ENCODE data around the gene ABCA7. TPM values are rescaled to one million over a fixed set of nuclear protein-coding genes. Genes with fewer than 3 reads are reported as not detected.

The ABCA7 gene, protein sequence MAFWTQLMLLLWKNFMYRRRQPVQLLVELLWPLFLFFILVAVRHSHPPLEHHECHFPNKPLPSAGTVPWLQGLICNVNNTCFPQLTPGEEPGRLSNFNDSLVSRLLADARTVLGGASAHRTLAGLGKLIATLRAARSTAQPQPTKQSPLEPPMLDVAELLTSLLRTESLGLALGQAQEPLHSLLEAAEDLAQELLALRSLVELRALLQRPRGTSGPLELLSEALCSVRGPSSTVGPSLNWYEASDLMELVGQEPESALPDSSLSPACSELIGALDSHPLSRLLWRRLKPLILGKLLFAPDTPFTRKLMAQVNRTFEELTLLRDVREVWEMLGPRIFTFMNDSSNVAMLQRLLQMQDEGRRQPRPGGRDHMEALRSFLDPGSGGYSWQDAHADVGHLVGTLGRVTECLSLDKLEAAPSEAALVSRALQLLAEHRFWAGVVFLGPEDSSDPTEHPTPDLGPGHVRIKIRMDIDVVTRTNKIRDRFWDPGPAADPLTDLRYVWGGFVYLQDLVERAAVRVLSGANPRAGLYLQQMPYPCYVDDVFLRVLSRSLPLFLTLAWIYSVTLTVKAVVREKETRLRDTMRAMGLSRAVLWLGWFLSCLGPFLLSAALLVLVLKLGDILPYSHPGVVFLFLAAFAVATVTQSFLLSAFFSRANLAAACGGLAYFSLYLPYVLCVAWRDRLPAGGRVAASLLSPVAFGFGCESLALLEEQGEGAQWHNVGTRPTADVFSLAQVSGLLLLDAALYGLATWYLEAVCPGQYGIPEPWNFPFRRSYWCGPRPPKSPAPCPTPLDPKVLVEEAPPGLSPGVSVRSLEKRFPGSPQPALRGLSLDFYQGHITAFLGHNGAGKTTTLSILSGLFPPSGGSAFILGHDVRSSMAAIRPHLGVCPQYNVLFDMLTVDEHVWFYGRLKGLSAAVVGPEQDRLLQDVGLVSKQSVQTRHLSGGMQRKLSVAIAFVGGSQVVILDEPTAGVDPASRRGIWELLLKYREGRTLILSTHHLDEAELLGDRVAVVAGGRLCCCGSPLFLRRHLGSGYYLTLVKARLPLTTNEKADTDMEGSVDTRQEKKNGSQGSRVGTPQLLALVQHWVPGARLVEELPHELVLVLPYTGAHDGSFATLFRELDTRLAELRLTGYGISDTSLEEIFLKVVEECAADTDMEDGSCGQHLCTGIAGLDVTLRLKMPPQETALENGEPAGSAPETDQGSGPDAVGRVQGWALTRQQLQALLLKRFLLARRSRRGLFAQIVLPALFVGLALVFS (N-terminal part only)
- total RNA-seq = 11.8 and 13.3 TPM in 2 replicates

DNA sequence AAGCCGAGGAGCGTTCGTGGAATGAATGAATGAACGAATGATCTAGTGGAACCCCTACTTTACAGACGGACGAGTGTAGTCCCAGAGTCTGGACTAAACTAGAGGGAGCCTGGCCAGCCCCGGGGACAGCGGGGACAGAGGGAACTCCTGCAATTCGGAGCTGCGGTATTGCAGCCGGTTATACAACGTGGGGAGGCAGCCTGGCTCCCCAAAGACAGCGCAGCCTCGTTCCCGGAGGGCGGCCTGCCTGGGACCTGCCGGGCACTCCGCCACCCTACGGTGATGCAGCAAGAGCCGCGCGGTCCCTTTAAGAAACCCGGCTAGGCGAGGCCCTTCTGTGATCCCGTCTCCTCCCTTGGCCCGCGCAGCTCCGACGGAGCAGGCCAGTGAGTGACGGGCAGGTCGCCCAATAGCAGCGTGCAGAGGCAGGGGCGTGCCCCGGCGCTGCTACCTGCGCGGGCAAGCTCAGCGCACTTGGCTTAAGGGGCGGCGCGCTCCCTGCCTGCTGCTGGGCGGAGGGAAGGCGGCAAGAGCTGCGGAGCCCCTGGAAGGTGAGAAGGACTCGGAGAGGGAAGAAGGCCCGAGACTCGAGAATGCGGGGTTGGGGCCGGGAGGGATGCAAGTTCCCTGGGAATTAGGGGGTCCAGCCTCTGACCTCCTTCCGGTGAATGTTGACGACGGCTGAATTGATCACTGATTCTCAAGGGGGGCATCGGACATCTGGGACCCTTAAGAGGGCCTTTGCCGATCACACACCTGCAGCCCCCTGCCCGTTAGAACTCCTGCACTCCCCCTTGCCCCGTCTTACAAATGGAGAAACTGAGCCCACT is at the start of gene ABCA7:
Gene ABCA7 (plus strand): TSS at position 462 of the 830 bp plus-strand sequence. CDS start 1,255 bp downstream, outside the sequence.
- peak; percentile 68 for DNase-seq (ENCODE audit: extremely low read depth, low read depth, low spot score)

DNA sequence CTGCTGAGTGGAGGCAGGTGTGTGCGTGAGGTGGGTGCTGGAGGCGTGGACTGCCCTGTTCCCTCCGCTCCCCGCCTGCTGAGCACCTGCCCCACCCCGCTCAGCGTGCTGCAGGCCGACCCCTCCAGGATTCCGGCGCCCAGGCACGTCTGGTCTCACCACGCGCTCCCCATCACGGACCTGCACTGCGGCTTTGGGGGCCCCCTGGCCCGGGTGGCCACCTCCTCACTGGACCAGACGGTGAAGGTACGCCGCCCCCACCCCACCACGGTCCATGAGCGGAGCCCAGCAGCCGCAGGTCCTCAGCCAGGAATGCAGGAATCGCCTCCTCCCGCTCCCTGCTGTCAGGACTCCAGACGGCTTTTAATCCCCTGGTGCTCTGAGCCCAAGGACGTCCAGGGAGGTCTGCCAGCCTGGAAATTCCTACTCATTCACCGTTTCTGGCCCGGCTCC is 49.8 kb upstream of the ABCA7 start:
- no peak for DNase-seq (ENCODE audit: extremely low read depth, low read depth, low spot score)

DNA sequence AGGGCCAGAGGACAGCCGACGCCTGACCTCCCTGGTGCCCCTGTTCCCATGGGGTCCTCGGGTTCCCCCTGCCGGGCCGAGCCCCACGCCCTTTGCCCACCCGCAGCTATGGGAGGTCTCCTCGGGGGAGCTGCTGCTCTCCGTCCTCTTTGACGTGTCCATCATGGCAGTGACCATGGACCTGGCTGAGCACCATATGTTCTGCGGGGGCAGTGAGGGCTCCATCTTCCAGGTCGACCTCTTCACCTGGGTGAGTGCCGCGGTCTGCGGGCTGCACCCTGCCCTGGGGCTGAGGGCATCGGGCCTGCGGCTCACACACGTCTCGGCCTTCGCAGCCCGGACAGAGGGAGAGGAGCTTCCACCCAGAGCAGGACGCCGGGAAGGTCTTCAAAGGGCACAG is 49.2 kb upstream of the ABCA7 start:
- DNase-seq (ENCODE audit: extremely low read depth, low read depth, low spot score) = no peak

DNA sequence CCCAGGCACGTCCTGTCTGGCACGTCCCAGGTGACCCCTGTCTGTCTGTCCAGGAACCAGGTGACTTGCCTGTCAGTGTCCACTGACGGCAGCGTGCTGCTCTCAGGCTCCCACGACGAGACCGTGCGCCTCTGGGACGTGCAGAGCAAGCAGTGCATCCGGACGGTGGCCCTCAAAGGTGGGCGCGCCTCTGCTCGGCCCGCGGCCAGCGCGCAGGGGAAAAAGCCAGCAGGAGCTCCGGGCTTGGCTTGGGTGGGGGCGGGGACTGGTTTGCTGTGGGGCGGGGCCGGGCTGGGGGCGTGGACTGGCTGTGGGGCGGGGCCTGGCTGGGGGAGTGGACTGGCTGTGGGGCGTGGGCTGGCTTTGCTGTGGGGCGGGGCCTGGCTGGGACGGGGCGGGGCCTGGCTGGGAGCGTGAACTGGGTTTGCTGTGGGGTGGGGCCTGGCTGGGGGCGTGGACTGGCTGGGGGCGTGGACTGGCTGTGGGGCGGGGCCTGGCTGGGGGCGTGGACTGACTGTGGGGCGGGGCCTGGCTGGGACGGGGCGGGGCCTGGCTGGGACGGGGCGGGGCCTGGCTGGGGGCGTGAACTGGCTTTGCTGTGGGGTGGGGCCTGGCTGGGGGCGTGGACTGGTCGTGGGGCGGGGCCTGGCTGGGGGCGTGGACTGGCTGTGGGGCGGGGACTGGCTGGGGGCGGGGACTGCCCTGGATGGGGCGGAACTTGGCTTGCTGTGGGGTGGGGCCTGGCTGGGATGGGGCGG is 48.6 kb upstream of the ABCA7 start:
- no peak for DNase-seq (ENCODE audit: extremely low read depth, low read depth, low spot score)

DNA sequence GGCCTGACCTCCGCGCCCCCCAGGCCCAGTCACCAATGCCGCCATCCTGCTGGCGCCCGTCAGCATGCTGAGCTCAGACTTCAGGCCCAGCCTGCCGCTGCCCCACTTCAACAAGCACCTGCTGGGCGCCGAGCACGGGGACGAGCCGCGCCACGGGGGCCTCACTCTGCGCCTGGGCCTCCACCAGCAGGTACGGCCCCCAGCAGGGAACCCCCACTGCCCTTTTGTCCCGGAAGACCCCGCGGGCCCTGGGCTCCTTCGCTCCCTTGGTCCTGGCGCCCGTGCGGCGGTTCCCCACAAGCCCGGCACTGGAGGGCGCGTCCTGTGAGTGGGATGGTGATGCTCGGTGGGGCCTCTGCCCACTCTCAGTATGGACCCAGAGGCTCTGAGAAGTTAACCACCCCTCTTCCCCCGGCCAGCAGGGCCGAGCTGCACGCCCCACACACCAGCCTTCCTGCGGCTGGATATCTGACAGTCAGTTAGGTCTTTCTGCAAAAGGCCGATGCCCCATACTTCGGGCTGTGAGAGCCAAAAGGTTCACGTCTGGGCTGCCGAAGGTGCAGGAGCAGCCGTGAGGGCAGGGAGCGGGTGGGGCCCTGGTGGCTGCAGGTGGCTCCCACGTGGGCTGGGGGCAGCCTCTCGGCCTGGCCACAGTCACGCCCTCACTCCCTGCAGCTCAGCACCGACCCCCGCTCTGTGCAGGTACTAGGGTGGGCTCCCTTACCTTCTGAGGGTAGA is 47.8 kb upstream of the ABCA7 start:
- DNase-seq (ENCODE audit: extremely low read depth, low read depth, low spot score) = no peak

DNA sequence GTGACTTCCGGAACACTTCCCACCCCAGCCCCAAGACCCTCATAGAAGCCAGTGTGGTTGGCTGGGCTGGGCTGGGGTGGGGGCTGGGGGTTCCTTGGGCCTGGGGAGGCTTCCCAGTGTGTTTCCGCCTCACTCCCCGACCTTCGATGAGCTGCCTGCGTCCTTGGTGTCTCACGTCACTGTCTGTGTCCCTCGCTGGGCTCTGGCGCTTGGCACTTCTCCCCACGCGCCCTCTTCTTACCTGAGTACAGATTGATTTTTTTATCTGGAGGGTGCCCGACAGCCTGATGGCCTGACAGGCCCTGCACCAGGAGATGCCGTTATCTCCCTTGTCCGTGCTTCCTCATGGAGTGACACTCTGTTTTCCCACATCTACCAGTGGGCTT is 47.2 kb upstream of the ABCA7 start:
- DNase-seq (ENCODE audit: extremely low read depth, low read depth, low spot score) = no peak

DNA sequence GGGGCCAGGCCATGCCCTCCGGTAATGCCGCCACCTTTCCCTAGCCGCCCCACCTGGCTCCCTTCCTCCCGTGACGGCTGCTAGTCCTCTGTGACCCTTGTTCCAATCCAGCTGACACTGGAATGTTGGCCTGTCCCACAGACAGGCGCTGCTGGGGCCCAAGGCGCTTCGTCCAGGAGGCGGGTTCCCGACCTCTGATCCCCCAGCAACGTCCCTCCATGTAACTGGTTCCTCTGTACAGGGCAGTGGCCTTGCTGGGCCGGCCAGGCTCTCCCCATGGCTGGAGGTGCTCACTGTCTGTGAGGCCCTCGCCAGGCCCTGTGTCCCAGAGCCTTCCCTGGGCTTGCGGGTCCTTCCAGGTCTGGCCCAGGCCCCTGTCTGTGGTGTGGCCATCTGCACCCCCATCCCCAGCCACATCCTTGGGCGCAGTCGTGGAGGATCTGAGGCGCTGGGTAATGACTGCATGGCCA is 46.5 kb upstream of the ABCA7 start:
- no peak for DNase-seq (ENCODE audit: extremely low read depth, low read depth, low spot score)

DNA sequence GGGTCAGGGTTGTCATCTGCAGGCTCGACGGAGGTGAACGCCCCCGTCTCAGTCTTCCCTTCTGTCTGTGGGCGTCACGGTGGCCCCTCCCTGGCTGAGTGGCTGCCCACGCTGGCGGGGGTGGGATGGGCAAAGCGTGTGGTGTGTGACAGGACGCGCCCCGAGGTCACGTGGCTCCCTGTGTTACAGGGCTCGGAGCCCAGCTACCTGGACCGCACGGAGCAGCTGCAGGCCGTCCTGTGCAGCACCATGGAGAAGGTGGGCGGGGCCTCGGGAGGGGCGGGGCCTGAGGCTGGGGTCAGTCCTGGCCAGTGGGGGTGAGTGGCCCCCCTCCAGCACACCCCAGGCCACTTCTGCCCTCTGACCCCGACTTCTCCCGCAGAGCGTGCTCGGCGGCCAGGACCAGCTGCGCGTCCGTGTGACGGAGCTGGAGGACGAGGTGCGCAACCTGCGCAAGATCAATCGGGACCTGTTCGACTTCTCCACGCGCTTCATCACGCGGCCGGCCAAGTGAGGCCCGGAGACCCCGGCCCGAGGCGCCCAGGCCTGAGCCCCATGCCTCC is 46.0 kb upstream of the ABCA7 start:
- DNase-seq (ENCODE audit: extremely low read depth, low read depth, low spot score) = no peak

DNA sequence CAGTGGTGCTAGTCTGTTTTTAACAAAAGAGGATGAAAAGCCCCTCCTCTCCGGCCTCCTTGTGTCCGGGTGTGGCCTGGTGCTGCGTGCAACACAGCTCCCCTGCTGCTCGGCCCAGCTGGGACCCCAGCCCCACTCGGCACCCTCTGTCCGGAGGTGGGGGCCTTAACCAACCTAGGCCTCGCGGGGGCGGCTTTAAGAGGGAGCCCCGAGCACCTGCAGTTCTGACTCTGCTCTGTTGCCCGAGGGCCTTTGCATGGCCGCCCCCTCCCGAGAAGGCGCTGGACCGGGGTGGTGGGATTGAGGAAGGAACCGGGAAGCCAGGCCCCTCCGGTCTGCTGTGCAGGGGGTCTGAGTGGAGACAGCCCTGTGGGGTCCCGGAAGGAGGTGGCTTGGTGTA is 45.4 kb upstream of the ABCA7 start:
- DNase-seq (ENCODE audit: extremely low read depth, low read depth, low spot score) = no peak

DNA sequence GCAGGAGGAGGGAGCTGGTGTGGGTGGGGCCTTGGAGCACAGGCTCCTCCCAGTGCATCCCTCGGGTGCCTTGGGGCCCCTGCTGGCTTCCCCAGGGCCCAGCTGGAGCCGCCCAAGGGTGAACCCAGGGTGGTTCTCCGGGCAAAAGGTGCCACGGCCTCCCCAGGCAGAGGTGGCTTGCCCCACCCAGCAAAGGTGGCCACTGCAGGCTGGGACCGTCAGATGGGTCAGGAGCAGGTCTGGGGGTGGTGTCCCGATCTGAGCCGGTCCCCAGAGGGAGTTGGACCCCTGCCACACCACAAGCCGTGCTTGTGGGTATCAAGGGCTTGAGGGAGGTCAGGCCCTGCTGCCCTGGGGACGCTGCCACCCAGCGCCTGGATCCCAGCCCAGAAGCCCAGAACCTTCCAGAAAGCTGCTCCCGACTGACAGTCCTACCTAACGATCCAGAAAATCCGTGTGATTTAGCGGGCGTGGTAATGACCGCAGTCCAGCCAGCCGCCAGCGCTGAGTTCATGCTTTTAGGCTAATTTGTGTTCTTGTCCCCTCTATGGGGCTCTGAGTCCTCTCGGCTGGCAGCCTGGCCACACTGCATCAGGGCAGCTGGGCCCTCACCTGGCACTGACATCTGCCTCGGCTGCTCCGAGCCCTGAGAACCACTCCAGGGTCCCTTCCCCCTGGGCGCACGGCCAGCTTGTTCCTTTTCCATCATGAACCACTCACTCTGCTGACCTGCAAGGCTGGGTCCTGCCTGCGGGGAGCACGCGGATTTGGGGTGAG is 44.7 kb upstream of the ABCA7 start:
- DNase-seq (ENCODE audit: extremely low read depth, low read depth, low spot score) = no peak

DNA sequence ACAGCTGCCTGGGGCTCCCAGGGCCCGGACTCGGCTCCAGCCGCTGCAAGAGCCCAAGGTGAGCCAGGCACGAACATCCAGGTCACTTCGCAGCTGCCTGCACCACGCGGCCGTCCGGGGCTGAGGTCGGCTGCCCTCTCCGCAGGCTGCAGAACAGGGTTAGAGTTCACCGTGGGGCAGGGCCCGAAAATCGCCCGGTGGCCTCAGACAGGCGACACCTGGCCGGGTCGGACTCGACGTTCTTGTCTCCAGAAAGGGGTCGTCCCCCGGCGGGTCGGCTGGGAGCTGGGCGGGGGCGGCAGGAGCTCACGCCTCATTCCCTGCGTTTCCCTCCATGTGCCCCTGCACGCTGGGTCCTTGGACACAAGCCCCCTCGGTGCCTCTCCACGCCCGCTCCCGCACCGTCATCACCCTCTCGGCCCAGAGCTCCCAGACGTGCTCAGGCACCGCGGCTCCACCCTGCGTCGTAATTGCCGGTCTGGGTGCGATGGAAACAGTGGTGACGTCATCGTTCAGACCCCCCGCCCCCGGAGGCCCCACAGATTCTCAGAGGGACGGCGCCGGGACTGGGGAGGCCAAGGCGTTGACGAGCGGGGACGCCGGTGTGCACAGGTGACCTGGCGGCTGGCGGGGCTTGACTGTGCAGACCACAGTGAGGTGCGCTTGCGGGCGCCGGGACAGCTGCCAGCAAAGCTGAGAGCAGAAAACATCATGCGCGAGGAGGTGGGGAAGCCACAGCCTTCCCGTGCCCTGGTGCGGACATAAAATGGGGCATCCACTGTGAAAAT is 43.7 kb upstream of the ABCA7 start:
- DNase-seq (ENCODE audit: extremely low read depth, low read depth, low spot score) = no peak

DNA sequence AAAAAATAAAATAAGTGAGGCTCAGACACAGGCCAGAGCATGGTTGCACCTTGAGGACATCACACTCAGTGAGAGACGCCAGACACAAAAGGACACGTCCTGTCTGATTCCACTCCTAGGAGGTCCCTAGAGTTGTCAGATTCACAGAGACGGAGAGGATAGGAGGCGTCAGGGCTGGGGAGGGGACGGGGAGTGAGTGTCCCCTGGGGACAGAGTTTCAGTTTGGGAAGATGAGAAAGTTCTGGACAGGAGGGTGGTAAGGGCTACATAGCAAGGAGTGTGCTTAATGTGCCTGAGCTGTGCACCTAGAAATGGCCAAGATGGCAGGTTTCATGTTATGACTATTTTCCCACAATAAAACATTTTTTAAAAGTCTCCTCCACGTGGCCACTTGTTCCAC is 41.8 kb upstream of the ABCA7 start:
- no peak for DNase-seq (ENCODE audit: extremely low read depth, low read depth, low spot score)

DNA sequence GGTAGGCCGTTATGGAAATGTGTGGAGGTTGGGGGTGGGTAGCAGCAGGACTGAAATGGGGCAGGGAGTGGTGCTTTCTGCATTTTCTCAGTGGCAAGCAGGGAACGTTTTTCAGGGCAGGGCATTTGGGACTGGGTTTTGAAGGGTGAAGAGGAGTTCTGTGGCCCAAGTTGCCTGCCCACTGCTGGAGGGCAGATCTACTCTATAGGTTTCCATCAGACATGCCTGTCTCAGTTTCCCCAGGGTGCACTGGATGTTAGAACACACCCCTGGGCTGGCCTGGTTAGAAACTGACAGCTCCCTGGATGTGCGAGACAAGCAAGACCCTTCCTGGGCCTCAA is 40.6 kb upstream of the ABCA7 start:
- DNase-seq (ENCODE audit: extremely low read depth, low read depth, low spot score) = no peak

DNA sequence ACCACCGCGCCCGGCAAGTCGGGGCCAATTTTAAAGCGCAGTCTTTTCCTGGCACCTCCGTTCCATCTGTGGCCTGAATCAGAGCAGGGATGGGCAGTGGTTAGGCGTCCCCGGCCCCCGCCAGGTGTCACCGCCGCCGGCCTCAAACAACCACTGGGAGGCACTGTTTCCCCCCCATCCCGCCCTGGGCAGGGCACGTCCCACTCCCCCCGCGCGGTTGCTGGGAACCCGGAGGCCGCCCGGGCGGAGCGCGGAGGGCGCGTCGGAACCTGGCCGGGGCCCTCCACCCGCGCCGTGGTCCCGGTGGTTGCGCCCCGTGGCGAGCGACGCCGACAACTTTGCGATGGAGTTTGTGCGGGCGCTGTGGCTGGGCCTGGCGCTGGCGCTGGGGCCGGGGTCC is 39.8 kb upstream of the ABCA7 start, which contains the start of gene GRIN3B:
Gene GRIN3B (plus strand): TSS at position 325 of the 400 bp plus-strand sequence. CDS start 19 bp downstream, at position 344.
- DNase-seq (ENCODE audit: extremely low read depth, low read depth, low spot score) = no peak

DNA sequence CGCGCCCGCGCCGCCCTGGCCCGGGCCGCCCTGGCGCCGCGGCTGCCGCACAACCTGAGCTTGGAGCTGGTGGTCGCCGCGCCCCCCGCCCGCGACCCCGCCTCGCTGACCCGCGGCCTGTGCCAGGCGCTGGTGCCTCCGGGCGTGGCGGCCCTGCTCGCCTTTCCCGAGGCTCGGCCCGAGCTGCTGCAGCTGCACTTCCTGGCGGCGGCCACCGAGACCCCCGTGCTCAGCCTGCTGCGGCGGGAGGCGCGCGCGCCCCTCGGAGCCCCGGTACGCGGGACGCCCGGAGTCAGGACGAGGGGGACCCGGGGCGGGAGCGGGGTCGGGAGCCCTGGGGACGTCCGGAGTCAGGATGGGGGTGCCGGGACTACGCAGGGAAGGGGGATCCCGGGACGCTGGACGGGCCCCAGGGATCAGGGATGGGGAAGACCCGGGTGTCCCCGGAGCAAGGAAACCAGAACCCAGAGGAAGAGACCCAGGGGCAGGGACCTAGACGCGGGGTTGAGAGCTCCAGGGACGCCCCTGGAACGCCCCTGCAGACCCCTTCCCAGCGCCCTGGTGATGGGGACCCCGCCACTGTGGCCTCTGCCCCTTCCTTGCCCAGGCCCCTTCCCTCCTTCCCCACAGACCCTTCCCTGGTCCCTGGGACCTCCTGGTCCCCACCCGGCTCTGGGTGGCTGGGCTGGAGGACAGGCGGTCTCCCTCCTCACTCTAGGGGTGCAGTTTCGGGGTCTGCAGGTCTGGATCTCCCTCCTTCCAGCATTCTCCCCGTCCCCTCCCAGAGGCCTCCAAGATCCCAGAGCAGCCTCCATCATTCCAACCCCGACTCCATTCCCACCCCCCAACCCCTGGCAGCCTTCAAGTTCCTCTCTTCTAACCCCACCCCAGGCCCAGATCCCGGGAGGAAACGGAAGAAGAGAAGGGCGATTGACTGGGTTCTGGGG is 39.0 kb upstream of the ABCA7 start:
- DNase-seq (ENCODE audit: extremely low read depth, low read depth, low spot score) = no peak

Measured in glomerular endothelial cell (primary cell).